Measurements from ENCODE around the gene THAP12.

Gene THAP12

GRCh38 chr11:76376746-76377558 lies 4.0 kb downstream of the THAP12 start:
- no peak for DNase-seq

- DNase-seq: no peak
Measured at GRCh38 chr11:76371170-76371569, 9.8 kb downstream of the THAP12 start.

- DNase-seq: no peak
Measured at GRCh38 chr11:76369406-76369805, 11.5 kb downstream of the THAP12 start.

GRCh38 chr11:76368490-76368889 lies 12.4 kb downstream of the THAP12 start:
- no peak for DNase-seq

GRCh38 chr11:76365038-76365679 lies 15.8 kb downstream of the THAP12 start:
- no peak for DNase-seq

- no peak for DNase-seq
Measured at GRCh38 chr11:76362716-76363115, 18.2 kb downstream of the THAP12 start.

GRCh38 chr11:76361776-76362175 lies 19.2 kb downstream of the THAP12 start:
- DNase-seq: no peak

- DNase-seq: no peak
Measured at GRCh38 chr11:76361374-76361773, 19.6 kb downstream of the THAP12 start.

GRCh38 chr11:76355172-76355571 lies 25.8 kb downstream of the THAP12 start:
- no peak for DNase-seq

- no peak for DNase-seq
Measured at GRCh38 chr11:76348348-76348747, 32.6 kb downstream of the THAP12 start.

GRCh38 chr11:76347466-76347865 lies 33.5 kb downstream of the THAP12 start:
- no peak for DNase-seq

GRCh38 chr11:76339221-76339620 lies 41.7 kb downstream of the THAP12 start:
- peak; percentile 38 for DNase-seq

- no peak for DNase-seq
Measured at GRCh38 chr11:76337923-76338322, 43.0 kb downstream of the THAP12 start.

- DNase-seq: no peak
Measured at GRCh38 chr11:76337469-76337868, 43.5 kb downstream of the THAP12 start.

GRCh38 chr11:76336597-76336996 lies 44.3 kb downstream of the THAP12 start:
- no peak for DNase-seq

GRCh38 chr11:76335842-76336241 lies 45.1 kb downstream of the THAP12 start:
- DNase-seq: peak; percentile 45

- DNase-seq: no peak
Measured at GRCh38 chr11:76334826-76335389, 46.0 kb downstream of the THAP12 start.

- DNase-seq: no peak
Measured at GRCh38 chr11:76330651-76331050, 50.3 kb downstream of the THAP12 start.

- DNase-seq: no peak
Measured at GRCh38 chr11:76329983-76330382, 50.9 kb downstream of the THAP12 start.

- DNase-seq: no peak
Measured at GRCh38 chr11:76329084-76329648, 51.8 kb downstream of the THAP12 start.

GRCh38 chr11:76327756-76328388 lies 53.1 kb downstream of the THAP12 start:
- no peak for DNase-seq

GRCh38 chr11:76327202-76327601 lies 53.7 kb downstream of the THAP12 start:
- DNase-seq: no peak

- DNase-seq: no peak
Measured at GRCh38 chr11:76325185-76325584, 55.7 kb downstream of the THAP12 start.

Data from CD4-positive, alpha-beta T cell treated with Interleukin-15 for 1 hour (primary cell).